OCI-LY7 (cell line): Measurements from ENCODE around the gene MIR17HG.

ENCODE experiments used
- EZH2phosphoT487 ChIP-seq: fragments of 200-600 bp; sonication (generic); IDR thresholded peaks from 2 replicates; pipeline ENCODE4 v1.6.1; 2018; ENCODE audit warnings: low read depth, borderline replicate concordance, mild to moderate bottlenecking, mixed run types, antibody characterized with exemption, low read length, moderate library complexity, mixed read lengths
- TF ChIP-seq, protein P1 (sequence below): fragments of 200-600 bp; sonication (generic); conservative IDR thresholded peaks from 2 replicates; pipeline ENCODE4 v1.5.1; 2014; ENCODE audit warnings: mild to moderate bottlenecking, antibody characterized with exemption, low read length, moderate library complexity, mixed read lengths

- TF ChIP-seq, protein P1, sequence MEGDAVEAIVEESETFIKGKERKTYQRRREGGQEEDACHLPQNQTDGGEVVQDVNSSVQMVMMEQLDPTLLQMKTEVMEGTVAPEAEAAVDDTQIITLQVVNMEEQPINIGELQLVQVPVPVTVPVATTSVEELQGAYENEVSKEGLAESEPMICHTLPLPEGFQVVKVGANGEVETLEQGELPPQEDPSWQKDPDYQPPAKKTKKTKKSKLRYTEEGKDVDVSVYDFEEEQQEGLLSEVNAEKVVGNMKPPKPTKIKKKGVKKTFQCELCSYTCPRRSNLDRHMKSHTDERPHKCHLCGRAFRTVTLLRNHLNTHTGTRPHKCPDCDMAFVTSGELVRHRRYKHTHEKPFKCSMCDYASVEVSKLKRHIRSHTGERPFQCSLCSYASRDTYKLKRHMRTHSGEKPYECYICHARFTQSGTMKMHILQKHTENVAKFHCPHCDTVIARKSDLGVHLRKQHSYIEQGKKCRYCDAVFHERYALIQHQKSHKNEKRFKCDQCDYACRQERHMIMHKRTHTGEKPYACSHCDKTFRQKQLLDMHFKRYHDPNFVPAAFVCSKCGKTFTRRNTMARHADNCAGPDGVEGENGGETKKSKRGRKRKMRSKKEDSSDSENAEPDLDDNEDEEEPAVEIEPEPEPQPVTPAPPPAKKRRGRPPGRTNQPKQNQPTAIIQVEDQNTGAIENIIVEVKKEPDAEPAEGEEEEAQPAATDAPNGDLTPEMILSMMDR: no peak
- no peak for TF ChIP-seq EZH2phosphoT487
Observed at GRCh38 chr13:91372911-91373310, 25.4 kb downstream of the MIR17HG start.
